T follicular helper cell (primary cell): ENCODE results near the gene ABL2.
"Not testable (repeated sequence)": the region's sequence is repeated elsewhere in the genome, so short reads cannot be mapped to it uniquely, and the experiment has no call there.

Experiments used
- DNase-seq: peaks from one replicate; pipeline ENCODE4 v3.0.0-alpha.2; 2020; ENCODE audit warnings: low read depth

The ABL2 gene

DNA sequence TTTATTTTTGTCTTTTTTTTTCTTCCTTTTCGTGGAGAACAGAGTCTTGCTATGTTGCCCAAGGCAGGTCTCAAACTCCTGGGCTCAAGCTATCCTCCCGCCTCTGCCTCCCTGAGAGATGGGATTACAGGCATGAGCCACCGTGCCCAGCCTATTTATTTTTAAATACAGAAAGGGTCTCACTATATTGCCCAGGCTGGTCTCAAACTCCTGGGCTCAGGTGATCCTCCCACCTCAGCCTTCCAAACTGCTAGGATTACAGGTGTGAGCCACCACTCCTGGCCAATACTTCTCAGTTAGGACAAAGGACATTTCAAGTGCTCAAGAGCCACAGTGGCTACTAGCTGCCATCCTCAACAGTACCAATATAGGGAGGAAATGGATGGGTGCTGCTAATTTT, 16.2 kb downstream of the ABL2 start:
- not testable (repeated sequence) for DNase-seq

DNA sequence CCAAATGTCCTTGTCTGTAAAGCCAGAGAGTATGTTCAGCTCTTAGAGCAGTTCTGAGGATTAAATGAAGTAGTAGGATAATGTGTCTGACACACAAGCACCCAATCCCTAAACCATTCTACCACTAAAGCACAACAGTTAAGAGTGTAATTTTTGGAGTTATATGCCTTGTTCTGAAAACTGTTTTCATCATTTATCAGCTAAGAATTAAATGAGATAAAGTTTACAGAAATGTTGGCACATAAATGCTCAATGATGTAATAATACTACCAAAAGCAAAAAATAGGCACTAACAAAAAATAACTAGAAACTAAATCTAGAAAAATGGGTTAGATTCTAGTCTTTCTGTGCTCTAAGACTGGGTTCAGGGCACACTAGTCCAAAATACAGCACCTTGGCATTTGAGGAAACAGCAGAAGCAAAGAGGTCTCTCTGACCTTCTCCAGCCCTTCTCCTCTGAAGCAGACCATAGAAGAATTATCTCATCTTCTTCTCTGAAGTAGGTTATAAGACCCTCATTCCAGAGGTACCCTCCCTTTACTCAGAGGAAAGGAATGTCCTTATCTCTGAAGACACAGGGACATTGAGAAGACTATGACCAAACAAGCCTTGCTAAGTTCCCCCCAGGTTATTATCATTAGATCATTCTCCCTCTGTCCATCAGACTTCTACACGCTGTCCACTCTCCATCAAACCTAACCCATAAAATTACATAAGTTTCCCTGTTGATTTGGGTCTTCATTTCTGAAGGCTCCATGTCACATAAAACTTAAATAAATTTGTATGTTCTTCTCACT, 20.6 kb downstream of the ABL2 start:
- no peak for DNase-seq

DNA sequence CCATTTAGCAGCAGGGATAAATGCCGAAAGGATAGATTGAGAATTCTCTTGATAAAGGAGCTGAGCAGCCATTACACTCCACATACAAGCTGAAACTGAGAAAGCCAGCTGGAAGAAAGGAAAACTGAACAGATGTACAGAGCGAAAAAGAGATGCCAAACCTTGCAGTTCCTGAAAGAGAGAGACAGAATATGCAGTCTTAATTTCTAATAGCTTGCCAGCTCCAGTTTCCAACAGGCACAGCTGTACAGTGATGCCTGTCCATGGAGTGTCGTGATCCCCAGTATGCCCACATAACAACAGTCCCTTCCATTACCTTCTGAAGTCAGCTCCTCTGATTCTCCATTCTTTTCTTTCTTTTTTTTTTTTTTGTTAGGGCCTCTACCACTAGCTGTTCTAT, 22.7 kb downstream of the ABL2 start:
- DNase-seq = no peak

DNA sequence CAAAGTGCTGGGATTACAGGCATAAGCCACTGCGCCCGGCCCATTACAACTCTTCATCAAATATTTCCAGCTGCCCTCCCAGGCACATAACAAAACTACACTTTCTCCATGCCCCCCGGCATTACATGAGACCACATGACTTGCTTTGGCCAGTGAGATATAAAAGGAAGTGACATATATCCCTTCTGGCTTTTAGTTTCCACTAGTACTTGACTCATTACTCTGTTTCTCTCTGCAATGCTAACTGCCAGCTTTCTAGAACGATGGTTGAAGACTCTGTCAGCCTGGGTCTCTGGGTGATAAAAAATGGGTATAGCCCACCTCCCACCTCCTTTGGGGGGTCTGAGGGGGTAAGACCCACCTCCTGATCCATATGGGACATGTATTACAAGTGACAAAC, 24.2 kb downstream of the ABL2 start:
- DNase-seq = no peak

DNA sequence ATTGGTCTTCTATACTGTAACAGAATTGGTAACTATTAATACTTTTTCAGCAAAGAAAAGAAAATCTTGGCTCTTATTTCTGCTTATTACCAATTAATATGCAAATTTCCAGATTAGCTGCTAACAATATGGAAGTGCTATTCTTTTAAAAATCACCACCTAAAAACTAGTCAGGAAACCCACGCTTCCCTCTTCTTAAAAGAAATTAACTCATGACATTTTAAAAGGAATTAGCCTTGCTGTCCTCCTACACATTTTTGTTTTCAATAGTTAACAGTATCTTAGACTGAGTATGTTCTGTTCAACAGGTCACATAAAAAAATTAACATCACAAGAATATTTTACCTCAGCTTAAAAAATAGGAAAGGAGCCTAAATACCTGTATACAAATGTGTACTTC, 27.3 kb downstream of the ABL2 start:
- DNase-seq = no peak

DNA sequence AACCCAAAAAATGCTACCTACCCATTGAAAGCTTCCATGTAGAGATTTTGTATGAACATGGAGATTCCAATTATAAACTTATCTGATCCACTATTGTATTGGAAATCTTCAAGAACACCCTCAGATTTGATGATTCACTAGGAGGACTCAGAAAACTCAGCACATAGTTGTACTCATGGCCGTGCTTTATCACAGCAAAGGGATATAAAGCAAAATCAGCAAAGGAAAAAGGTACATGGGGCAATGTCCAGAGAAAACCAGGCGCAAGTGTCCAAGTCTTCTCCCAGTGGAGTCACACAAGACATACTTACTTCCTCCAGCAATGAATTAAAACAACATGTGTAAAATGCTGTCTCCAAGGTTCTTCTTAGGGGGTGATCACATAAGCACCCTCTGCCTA, 28.9 kb downstream of the ABL2 start:
- DNase-seq = no peak

DNA sequence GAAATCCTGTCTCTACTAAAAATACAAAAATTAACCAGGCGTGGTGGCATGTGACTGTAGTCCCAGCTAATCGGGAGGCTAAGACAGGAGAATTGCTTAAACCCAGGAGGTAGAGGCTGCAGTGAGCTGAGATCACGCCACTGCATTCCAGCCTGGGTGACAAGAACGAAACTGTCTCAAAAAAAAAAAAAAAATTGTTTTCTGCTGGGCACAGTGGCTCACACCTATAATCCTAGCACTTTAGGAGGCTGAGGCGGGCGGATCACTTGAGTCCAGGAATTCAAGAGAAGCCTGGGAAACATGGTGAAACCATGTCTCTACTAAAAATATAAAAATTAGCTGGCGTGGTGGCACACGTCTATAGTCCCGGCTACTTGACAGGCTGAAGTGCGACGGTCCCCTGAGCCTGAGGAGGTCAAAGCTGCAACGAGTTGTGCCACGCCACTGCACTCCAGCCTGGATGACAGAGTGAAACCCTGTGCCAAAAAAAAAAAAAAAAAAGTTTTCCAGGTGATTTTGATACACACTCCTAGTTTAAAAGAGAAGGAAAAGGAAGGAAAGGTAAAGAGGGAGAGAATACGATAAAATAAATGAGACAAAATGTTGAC, 31.7 kb downstream of the ABL2 start:
- DNase-seq = no peak

DNA sequence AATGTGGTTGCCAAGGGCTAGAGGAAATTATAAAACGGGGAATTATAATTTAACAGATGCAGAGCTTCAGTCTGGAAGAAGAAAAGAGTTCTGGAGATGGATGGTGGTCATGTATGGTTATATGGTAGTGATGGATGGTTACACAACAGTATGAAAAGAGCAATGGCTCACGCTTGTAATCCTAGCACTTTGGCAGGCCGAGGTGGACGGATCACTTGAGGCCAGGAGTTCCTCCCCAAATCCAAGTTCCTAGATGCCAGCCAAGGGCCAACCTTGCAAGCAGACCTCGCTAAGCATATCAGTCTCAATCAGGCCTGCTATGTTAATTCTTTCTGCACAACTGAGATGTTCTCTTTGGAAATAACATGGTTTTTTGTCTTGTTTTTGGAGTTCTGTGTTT, 33.6 kb downstream of the ABL2 start:
- DNase-seq = not testable (repeated sequence)

DNA sequence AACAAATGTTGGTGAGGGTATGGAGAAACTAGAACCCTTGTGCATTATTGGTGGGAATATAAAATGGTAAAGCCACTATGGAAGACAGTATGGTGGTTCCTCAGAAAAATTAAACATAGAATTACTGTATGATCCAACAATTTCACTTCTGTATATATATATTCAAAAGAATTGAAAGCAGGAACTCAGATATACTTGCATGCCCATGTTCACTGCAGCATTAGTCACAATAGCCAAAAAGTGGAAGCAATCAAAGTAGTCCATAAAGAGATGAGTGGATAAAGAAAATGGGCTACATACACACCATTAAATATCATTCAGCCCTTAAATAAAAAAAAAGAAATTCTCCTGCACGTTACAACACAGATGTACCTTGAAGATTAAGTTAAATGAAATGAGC, 34.1 kb downstream of the ABL2 start:
- DNase-seq = no peak

DNA sequence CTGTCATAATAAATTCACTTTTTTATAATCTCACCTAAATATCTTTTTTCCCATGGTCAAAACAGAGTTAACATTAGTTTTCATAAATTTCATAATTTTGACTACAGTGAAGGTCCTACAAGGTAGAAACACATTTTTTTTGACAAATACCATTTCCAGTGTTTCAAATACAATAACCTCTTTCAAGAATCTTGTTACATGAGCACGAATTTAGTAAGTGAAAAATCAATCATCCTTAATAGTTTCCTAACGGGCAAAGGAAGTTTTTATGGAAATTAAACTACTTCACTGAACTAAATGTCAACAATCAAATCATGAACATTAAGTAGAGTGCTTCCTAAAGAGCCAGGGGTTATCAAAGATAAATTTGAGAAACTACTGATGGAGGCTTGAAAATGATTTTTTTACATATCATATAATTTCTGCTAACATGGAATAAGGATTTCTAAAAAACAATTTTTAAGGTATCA, 35.4 kb downstream of the ABL2 start:
- no peak for DNase-seq

DNA sequence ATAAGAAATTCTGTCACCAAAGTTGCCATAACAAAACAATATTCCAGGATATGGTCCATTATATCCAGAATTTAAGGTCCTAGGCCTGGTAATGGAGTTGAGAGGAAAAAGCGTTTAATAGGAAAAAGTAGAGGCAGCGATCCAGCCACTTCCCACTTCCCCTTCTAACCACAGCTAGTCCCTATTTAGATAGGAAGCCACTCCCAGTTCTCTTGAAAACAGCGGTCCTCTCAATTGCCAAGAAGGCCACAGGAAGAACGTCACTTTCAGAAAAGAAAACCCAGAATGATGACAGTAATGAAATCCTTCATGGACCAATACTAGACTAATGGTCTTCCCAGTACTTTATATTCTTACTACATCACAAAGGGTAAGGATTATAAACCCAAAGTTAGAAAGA, 38.6 kb downstream of the ABL2 start:
- no peak for DNase-seq

DNA sequence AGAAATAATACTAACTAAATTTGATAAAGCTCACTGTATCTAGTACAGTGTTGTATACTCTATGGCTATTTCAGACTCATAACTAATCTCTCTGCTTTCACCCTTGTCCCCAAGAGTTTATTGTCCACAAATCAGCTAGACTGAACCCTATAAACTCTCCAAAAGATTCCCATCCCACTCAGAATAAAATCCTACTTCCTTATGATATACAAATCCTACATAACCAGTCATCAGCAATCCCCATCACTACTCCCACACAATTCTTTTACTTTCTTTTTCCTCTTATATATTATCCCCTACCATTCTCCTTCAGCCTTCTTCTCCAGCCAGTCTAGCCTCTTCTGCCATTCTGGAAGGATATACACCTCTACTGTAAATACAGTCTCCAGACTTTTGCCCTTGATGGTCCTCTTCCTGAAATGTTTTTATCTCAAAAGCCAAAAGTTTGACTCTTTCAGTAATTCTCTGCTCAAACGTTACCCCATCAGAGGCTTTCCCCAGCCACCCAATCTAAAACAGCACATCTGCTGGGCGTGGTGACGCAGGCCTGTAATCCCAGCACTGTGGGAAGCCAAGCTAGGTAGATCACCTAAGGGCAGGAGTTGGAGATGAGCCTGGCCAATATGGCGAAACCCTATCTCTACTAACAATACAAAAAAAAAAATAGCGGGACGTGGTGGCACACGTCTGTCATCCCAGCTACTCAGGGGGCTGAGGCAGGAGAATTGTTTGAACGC, 41.6 kb downstream of the ABL2 start:
- DNase-seq = no peak

DNA sequence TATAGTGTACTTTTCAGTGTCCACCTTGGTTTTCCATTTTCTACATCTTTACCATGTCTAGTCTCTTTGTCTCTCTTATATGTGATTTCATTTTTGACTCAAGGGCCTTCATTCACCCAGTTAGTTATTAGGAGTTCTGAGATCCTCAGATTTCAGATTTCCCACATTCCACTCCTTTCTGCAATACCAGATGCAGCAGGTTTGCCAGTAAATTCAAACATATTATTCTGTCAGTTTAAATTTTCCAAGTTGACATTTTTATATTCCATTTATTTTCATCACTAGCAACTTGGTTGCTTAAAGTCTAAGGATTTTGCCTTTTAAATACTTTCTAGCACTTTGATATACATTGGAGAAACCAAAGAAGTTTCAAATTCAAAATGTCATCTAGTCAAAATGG, 42.4 kb downstream of the ABL2 start:
- no peak for DNase-seq

DNA sequence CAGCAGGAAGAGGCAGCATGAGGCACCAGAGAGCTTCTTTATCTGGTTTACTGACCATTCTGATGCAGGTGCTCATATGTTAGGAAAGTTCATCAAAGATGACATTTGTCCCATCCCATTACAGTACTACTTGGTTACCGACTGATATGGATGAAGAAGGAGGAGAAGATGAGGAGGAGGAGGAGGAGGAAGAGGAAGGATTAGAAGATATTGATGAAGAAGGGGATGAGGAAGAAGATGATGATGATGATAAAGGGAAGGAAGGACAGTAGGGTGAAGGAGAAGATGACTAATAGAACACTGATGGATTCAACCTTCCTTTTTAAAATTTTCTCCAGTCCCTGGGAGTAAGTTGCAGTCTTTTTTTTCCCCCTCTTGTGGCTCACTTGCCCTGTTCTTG, 45.1 kb downstream of the ABL2 start:
- no peak for DNase-seq

DNA sequence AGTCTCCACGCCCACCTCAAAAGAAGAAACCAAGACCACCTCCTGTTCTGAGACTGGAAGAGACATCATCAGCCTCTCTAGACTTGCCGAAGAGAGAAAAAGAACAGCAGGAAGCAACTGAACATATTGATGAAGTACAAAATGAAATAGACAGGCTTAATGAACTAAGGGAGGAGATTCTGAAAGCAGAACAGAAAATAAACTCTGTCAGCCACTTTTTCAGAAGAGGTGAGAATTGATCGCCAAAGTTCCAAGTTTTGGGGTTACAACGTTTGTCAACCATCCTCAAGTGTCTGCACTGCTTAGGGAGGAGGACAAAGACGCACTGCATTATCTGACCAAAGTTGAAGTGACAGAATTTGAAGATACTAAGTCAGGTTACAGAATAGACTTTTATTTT, 45.6 kb downstream of the ABL2 start:
- no peak for DNase-seq

DNA sequence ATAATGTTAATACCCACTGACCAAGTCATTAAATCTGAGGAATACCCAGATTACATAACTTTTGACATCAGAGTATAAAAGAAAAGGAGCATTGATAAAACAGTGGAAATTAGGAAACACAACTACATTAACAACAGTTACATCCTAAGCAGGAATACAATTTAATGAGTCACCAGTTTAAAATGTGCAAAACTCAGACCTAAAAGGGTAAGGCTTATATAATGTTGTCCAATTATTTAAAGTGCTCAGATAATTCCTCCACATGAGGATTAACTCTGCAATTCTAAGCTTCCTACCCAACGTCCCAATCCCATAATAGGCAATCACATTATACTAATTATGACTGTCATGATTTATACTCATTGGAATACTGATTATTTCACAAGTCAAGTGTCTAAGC, 50.5 kb downstream of the ABL2 start:
- no peak for DNase-seq

DNA sequence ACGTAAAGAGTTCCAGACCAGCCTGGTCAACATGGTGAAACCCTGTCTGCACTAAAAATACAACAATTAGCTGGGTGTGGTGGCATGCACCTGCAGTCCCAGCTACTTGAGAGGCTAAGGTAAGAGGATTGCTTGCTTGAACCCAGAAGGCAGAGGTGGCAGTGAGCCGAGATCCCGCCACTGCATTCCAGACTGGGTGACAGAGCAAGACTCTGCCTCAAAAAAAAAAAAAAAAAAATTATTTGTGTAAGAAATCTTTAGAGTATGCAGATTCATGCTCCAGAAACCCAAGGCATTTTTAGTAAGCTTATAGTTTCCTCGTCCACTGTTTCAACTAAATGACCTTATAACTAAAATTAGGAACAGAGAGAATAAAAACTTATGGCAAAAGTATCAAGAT, 51.3 kb downstream of the ABL2 start:
- no peak for DNase-seq

DNA sequence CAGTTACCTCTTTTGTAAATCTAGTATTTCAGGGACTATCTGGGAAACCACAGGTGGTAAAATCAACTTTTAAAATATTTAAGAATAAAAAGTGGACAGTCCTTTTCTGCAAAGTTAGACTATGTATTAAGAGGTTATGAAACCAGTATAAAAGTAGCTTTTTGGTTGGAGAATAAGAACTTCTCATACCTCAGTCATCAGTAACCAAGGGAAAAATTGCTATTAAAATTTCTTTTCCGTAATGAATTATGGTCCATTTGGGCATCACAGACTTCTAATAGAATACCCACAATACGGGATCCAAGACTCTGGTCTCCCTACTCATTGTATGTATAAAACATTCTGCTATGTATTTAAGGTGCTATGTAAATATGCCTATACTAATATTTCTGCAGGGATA, 51.9 kb downstream of the ABL2 start:
- no peak for DNase-seq

DNA sequence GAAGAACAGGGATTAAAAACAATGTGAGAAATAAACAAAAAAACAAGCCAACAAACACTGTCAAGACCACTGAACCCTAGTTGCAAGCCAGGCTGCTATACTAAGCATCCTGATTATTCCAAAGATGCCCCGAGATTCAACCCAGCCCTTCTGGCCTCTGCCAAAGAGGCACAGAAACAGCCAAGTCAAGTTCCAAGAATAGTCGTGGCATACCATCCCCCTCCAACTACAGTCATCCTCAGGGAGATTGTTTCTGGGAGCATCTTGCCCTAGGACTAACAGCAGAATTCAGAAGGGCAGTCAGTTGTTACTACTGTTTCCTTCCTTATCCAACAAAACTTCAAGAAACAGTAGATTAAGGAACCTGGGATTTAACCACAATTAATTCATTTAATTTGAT, 52.3 kb downstream of the ABL2 start:
- DNase-seq = no peak

DNA sequence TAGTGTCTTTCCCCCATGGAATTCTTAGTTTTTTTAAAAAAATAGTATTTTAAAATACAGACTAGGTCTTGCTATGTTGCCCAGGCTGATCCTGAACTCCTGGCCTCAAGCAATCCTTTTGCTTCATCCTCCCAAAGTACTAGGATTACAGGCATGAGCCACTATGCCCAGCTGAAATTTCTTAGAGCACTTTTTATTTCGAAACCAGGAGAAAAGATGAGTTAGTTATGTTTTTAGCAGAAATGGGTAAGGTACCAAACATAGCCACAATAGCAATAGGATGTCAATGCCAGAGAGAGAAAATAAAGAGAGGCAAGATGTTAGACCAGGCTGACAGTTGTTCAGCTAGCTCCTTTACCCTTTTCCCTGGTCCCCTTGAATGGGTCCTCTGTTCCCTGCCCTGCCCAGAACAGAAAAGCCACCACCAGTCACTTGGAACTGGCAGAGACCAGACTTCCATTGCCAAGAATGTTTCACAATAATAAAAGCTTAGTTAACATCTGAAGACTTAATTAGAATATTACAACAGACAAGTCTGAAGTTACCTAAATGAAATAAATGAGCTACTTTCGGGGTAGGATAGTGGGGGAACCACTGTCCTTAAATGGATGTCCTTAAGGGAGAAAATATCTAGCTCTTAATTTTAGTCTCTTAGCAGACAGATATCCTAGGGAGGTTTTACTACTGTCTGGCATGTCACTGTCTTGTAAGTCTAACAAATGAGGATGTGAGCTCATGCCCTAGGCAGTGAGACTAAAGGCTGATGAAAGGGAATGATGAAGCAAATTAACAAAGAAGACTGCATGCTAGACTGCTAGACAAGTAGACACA, 54.3 kb downstream of the ABL2 start:
- no peak for DNase-seq

DNA sequence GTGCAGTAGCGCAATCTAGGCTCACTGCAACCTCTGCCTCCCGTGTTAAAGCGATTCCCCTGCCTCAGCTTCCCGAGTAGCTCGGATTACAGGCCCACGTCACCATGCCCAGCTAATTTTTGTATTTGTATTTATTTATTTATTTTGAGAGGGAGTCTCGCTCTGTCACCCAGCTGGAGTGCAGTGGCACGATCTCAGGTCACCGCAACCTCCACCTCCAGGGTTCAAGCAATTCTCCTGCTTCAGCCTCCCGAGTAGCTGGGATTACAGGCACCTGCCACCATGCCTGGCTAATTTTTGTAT, 59.1 kb downstream of the ABL2 start:
- DNase-seq = not testable (repeated sequence)
